Adrenal gland (tissue), 5 donors: ENCODE measurements around the gene BCKDHA.

Source experiments
- POLR2A ChIP-seq, 2 donors: fragments of 450-650 bp; IDR thresholded peaks; one replicate each; pipeline ENCODE4 v1.6.1; 2017; ENCODE audit warnings: antibody characterized with exemption in 2 of 2, mild to moderate bottlenecking in 2 of 2, moderate library complexity in 1 of 2
- TF ChIP-seq, protein P1 (sequence below), 6 experiments: fragments of 450-650 bp in 4 of 6; fragments of 200-600 bp in 2 of 6; sonication (generic) in 1 of 6; IDR thresholded peaks; 1 replicate in 5 of 6; 2 replicates in 1 of 6; pipeline versions ENCODE4 v1.5.1 to v1.8.0; 2016 to 2021; ENCODE audit warnings: antibody characterized with exemption in 6 of 6, mild to moderate bottlenecking in 2 of 6, moderate library complexity in 1 of 6
- donor health status: DM: no; HTN: no; CAD: no.

GRCh38 chr19:41426952-41427646, 29.5 kb downstream of the BCKDHA start, which contains the start of gene B3GNT8:
- TF ChIP-seq, protein P1, sequence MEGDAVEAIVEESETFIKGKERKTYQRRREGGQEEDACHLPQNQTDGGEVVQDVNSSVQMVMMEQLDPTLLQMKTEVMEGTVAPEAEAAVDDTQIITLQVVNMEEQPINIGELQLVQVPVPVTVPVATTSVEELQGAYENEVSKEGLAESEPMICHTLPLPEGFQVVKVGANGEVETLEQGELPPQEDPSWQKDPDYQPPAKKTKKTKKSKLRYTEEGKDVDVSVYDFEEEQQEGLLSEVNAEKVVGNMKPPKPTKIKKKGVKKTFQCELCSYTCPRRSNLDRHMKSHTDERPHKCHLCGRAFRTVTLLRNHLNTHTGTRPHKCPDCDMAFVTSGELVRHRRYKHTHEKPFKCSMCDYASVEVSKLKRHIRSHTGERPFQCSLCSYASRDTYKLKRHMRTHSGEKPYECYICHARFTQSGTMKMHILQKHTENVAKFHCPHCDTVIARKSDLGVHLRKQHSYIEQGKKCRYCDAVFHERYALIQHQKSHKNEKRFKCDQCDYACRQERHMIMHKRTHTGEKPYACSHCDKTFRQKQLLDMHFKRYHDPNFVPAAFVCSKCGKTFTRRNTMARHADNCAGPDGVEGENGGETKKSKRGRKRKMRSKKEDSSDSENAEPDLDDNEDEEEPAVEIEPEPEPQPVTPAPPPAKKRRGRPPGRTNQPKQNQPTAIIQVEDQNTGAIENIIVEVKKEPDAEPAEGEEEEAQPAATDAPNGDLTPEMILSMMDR (IDR thresholded peaks at IDR 0.05): no peak
- TF ChIP-seq POLR2A (IDR thresholded peaks at IDR 0.05): peak in 1 of 2 donors; percentile 57
